ACC112 (cell line): Measurements from ENCODE around the gene YIPF4.

Experiments
- H2AFZ ChIP-seq: fragments of 200-600 bp; sonication (generic); one replicate; pipeline ENCODE4 v1.6.0; 2017; ENCODE audit warnings: antibody characterized with exemption, low read length; ENCODE audit not compliant: unreplicated experiment
- H3K27ac ChIP-seq: fragments of 200-600 bp; sonication (generic); 2 replicates; pipeline ENCODE4 v1.5.1; 2014; ENCODE audit warnings: low read depth, mild to moderate bottlenecking, antibody characterized with exemption, low read length, moderate library complexity
- H3K27me3 ChIP-seq: fragments of 200-600 bp; sonication (generic); 2 replicates; pipeline ENCODE4 v1.6.1; 2014; ENCODE audit warnings: mild to moderate bottlenecking, antibody characterized with exemption, low read length, moderate library complexity, mixed read lengths; ENCODE audit not compliant: insufficient read depth
- H3K36me3 ChIP-seq: fragments of 200-600 bp; sonication (generic); 2 replicates; pipeline ENCODE4 v1.6.1; 2016; ENCODE audit warnings: mild to moderate bottlenecking, antibody characterized with exemption, low read length, moderate library complexity, mixed read lengths; ENCODE audit not compliant: insufficient read depth
- H3K4me1 ChIP-seq: fragments of 200-600 bp; sonication (generic); one replicate; pipeline ENCODE4 v1.6.1; 2016; ENCODE audit warnings: low read length, mixed read lengths; ENCODE audit not compliant: insufficient read depth, unreplicated experiment, control insufficient read depth
- H3K4me3 ChIP-seq: fragments of 200-600 bp; sonication (generic); 2 replicates; pipeline ENCODE4 v1.5.1; 2014; ENCODE audit warnings: mild to moderate bottlenecking, low read depth, low read length
- H3K79me2 ChIP-seq: fragments of 200-600 bp; sonication (generic); one replicate; pipeline ENCODE4 v1.6.0; 2016; ENCODE audit warnings: low read length; ENCODE audit not compliant: control insufficient read depth, unreplicated experiment, insufficient read depth

The YIPF4 gene

DNA sequence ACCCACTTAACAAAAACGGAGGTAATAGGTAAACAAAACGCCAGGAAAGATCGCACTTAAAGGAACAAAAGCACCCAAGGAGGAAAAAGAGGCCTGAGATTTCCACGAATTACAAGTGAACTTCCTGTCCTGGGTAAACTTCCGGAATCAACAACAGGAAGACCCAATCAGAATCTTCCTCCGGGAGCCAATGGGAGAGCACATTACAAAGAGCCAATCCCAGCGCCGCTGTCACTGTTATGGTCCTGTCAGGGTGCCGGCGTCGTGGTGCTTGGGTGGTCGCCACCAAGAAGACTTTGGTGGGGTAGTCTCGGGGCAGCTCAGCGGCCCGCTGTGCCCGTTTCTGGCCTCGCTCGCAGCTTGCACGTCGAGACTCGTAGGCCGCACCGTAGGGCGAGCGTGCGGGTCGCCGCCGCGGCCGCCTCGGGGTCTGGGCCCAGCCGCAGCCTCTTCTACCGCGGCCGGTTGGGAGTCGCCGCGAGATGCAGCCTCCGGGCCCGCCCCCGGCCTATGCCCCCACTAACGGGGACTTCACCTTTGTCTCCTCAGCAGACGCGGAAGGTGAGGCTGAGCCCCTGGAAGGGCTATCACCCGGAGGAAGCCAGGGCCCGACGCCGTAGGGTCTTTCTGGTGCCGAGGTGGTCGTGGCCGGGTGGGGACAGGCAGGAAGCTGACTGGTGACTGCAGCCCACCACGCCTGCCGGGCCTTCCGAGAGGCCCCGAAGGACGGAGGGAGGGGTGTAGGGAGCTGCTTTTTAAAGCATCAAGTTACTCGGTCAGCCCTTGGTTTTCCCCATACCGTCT lies at the start of gene YIPF4:
Gene YIPF4 (plus strand): TSS at position 231 of the 804 bp plus-strand sequence. CDS start 252 bp downstream, at position 483.
- peak within 1 kb of the TSS; percentile 100 for H2AFZ ChIP-seq
- peak within 1 kb of the TSS; percentile 93 for H3K4me3 ChIP-seq
- H3K36me3 ChIP-seq: no peaks in the 10 kb centered on the region
- H3K79me2 ChIP-seq: peaks cover 37% of the 10 kb centered on the region
- H3K4me1 ChIP-seq: no peaks in the 10 kb centered on the region
- H3K27ac ChIP-seq: peak within 1 kb of the TSS; percentile 65
- H3K27me3 ChIP-seq: no peaks in the 10 kb centered on the region

DNA sequence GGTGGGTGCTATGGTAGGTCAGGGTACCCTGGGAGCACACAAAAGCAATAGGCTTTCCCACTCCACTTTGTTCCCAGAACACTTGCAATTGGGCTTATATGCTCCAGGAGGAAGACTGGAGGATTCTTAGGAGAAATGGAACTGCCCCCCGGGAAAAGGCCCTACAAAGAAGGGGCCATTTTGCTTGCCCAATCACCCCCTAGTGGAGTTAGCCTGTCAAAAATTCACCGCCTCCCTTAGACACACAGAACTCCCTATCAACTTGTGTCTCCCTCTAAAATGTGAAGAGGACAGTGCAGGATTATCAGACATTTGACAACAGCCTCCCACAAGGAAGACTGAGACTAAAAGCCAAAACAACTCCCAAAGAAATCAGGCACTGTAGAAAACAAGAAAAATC lies 49.5 kb upstream of the YIPF4 start:
- Histone ChIP-seq H3K4me3 (no peak overlapping the region), H3K27ac (no peak overlapping the region), H3K27me3 (no peaks in the 10 kb centered on the region), H3K36me3 (peaks cover 14% of the 10 kb centered on the region; the same call in 1 of the 2 replicates), H3K4me1 (no peaks in the 10 kb centered on the region), H3K79me2 (no peaks in the 10 kb centered on the region), H2AFZ (no peak overlapping the region)

DNA sequence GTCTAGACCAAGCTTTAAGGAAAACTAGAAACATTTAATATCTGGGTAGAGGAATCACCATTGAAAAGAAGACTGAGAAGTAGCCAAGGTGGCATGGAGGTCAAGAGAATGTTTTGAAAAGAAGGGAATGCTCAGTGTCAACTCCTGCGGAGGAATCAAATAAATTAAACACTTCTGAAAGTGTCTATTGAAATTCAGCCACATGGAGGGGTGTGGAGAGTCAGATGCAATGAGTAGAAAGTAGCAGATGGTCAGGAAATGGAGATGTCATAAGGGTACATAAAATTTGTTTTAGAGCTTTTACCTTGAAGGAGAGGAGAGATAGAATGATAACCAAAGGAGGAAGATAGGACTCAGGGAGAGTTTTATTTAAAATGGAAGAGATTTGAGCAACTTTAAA lies 48.1 kb upstream of the YIPF4 start:
- H3K27ac ChIP-seq: no peak overlapping the region
- no peaks in the 10 kb centered on the region for H3K79me2 ChIP-seq
- no peak overlapping the region for H3K4me3 ChIP-seq
- H2AFZ ChIP-seq: no peak overlapping the region
- H3K36me3 ChIP-seq: peaks cover 11% of the 10 kb centered on the region; the same call in 1 of the 2 replicates
- no peaks in the 10 kb centered on the region for H3K4me1 ChIP-seq
- H3K27me3 ChIP-seq: no peaks in the 10 kb centered on the region

DNA sequence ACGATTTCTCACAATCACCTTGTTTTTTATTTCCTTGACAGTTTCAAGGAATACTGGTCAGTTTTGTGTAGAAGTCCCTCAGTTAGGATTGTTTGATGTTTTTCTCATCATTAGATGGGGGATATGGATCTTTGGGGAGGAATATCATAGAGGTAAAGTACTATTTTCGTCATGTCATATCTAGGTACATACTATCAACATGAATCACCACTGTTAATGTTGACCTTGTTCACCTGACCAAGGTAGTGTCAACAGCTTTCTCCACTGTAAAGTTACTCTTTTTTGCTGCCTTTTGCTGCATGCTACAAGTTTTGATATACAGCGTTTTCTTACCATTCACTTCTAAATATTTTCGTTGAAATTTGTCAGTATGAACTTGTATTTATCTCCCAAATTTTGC lies 45.7 kb upstream of the YIPF4 start:
- no peaks in the 10 kb centered on the region for H3K27me3 ChIP-seq
- no peaks in the 10 kb centered on the region for H3K4me1 ChIP-seq
- no peak overlapping the region for H3K27ac ChIP-seq
- no peaks in the 10 kb centered on the region; the same call in 1 of the 2 replicates for H3K36me3 ChIP-seq
- no peak overlapping the region for H3K4me3 ChIP-seq
- H3K79me2 ChIP-seq: no peaks in the 10 kb centered on the region
- no peak overlapping the region for H2AFZ ChIP-seq

DNA sequence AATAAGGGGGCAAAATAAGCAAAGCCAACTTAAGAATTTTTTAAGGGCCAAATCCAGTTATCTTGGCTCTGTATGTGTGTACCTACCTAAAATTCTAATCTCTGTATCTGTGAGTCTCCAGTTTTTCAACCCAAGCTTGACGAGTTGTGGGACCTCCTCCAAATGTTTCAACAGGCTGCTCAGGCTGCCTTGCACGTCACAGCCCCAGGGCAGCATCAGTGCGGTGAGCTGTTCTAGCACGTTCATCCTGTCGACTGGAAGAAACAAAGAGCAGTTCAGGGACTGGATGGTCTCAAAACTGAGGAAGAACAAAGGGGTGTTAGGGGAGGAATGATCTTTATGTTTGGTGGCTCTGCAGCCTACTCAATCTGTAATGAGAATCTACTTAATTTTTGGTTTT lies 42.4 kb upstream of the YIPF4 start:
- Histone ChIP-seq H3K27me3 (no peaks in the 10 kb centered on the region), H2AFZ (no peak overlapping the region), H3K36me3 (peaks cover 3% of the 10 kb centered on the region; the same call in 1 of the 2 replicates), H3K4me1 (no peaks in the 10 kb centered on the region), H3K27ac (no peak overlapping the region), H3K4me3 (no peak overlapping the region), H3K79me2 (no peaks in the 10 kb centered on the region)

DNA sequence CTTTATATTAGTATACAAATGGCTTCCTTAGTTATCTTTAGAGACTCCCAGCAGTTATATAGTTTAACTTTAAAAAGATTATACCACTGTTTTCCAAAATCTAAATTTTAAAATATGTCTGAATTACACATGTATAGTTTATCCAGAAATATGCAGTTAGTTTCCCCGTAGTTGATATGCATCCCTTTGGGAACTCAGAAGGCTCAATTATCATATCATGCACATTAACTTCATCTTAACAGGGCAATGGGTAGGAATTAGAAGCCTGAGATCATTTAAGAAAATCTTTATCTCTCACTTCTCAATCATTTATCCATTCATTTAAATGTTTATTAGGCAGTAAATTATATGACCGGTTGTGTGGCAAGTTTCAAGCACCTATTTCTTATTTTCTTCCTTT lies 40.2 kb upstream of the YIPF4 start:
- Histone ChIP-seq H3K79me2 (no peaks in the 10 kb centered on the region), H2AFZ (no peak overlapping the region), H3K4me3 (no peak overlapping the region), H3K27me3 (no peaks in the 10 kb centered on the region), H3K36me3 (peaks cover 3% of the 10 kb centered on the region; the same call in 1 of the 2 replicates), H3K27ac (no peak overlapping the region), H3K4me1 (no peaks in the 10 kb centered on the region)

DNA sequence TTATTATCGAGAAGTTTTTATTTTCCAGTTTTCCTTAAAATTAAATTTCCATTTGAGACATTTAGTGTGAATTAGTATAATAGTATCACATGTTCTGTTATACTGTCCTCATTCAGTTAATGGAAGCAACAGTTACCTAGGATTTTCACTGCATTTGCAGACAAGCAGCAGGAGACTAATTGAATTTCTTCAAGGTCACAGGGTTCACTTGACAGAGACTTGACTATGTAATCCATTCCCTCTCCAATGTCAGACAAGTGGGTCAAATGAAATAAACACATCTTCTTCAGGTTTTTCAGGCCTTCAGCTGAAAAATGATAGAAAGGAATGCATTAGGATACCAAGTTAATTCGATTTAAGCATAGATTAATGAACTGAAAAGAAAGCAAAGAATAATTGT lies 39.7 kb upstream of the YIPF4 start:
- Histone ChIP-seq H3K79me2 (no peaks in the 10 kb centered on the region), H3K27ac (no peak overlapping the region), H3K27me3 (no peaks in the 10 kb centered on the region), H2AFZ (no peak overlapping the region), H3K4me3 (no peak overlapping the region), H3K36me3 (peaks cover 3% of the 10 kb centered on the region; the same call in 1 of the 2 replicates), H3K4me1 (no peaks in the 10 kb centered on the region)

DNA sequence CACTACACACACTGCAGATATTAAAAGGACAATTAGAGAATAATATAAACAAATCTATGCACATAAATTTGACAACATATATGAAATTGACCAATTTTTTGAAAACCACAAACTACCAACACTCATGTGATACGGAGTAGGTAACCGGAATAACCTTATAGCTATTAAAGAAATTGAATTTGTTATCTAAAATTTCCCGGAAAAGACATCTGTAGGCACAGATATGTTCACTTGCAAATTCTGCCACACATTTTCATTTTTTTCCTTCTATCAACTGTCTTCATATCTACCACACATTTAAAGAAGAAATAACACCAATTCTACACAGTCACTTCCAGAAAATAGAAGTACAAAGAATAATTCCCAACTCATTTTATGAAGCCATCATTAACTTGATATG lies 35.4 kb upstream of the YIPF4 start:
- Histone ChIP-seq H3K27ac (no peak overlapping the region), H2AFZ (no peak overlapping the region), H3K4me1 (no peaks in the 10 kb centered on the region), H3K79me2 (no peaks in the 10 kb centered on the region), H3K27me3 (no peaks in the 10 kb centered on the region), H3K4me3 (no peak overlapping the region), H3K36me3 (0 out of 2 replicates have a peak, but pooled peaks cover 3% of the 10 kb centered on the region)

DNA sequence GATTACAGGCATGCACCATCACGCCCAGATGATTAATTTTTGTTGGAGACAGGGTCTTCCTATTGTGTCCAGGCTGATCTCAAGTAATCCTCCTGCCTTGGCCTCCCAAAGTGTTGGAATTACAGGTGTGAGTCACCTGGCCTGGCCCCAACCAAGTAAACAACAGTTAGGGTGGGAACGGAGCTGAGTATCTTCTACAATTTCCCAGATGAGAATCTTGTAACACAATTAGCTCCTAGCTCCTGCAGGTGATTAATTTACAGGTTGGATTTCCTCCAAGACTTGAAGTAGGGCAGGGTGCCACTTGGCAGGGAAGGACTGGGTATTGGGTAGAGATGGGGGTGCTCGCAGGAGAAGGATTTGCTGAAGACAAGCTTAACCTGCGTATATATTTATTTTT lies 30.8 kb upstream of the YIPF4 start:
- Histone ChIP-seq H3K4me3 (no peak overlapping the region), H2AFZ (no peak overlapping the region), H3K36me3 (no peaks in the 10 kb centered on the region), H3K27ac (no peak overlapping the region), H3K79me2 (no peaks in the 10 kb centered on the region), H3K4me1 (no peaks in the 10 kb centered on the region), H3K27me3 (no peaks in the 10 kb centered on the region)

DNA sequence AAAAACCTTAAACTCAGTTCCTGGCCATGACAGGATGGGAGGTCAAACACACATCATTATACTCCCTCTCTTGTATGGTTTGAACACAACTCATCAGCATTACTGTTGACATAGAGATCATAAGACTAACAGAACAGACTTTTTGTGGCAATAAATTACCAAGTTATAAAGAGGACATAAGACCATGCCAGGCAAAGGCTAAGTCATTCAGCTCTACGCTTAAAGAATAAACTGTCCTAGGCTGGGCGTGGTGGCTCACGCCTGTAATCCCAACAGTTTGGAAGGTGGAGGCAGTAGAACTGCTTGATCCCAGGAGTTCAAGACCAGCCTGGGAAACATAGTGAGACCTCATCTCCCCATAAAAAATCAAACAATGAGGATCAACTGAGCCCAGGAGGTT lies 29.4 kb upstream of the YIPF4 start:
- Histone ChIP-seq H3K4me1 (no peaks in the 10 kb centered on the region), H2AFZ (no peak overlapping the region), H3K79me2 (no peaks in the 10 kb centered on the region), H3K4me3 (no peak overlapping the region), H3K27ac (no peak overlapping the region), H3K27me3 (no peaks in the 10 kb centered on the region), H3K36me3 (no peaks in the 10 kb centered on the region)

DNA sequence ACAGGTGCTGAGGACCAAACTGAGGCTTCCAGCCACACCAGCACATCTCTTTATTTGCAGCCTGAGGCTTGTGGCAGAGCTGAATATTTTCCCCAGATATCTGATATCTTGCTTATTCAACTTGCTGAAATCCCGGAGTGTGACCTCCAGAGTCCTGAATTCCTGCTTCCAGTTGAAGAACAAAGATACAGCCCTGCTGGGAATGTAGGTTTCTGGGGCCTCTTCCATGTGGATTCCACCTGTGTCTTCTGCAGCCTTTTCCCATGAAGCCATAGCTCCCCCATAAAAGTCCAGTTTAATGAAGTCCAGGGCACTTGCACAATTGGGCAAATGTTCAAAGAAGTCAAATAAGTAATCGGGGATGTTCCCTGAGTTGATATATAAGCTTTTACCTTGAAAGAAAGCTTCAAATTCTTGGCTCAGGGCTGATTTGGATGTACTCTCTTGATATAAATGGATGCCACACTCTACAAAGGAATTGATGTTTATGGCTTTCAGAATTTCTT lies 27.9 kb upstream of the YIPF4 start:
- no peak overlapping the region for H3K27ac ChIP-seq
- no peaks in the 10 kb centered on the region for H3K36me3 ChIP-seq
- no peak overlapping the region for H2AFZ ChIP-seq
- no peaks in the 10 kb centered on the region for H3K4me1 ChIP-seq
- H3K27me3 ChIP-seq: no peaks in the 10 kb centered on the region
- H3K79me2 ChIP-seq: no peaks in the 10 kb centered on the region
- H3K4me3 ChIP-seq: no peak overlapping the region
